Peyer's patch (tissue), 4 donors: ENCODE results near the gene ALDH4A1. TPM values are rescaled to one million over a fixed set of nuclear protein-coding genes. Genes with fewer than 3 reads are reported as not detected.
A peak's percentile ranks its signal among the peaks of the same experiment; 100 is the strongest.

ENCODE experiments used
- DNase-seq, 3 donors: peaks; one replicate each; pipeline ENCODE4 v3.0.0-alpha.2; 2017 to 2019
- H3K27ac ChIP-seq, 4 donors: fragments of 200-600 bp; sonication (generic); one replicate each; pipeline ENCODE4 v1.5.1; 2016 to 2019
- H3K27me3 ChIP-seq, 2 donors: fragments of 200-600 bp; sonication (generic); one replicate each; pipeline ENCODE4 v1.5.1; 2019
- H3K36me3 ChIP-seq, 3 donors: fragments of 200-600 bp; sonication (generic); one replicate each; pipeline ENCODE4 v1.5.1; 2016 to 2019
- H3K4me1 ChIP-seq, 4 donors: fragments of 200-600 bp; sonication (generic); one replicate each; pipeline ENCODE4 v1.5.1; 2016 to 2019
- H3K4me3 ChIP-seq, 4 donors: fragments of 200-600 bp; sonication (generic); 1 replicate in 3 of 4; 2 replicates in 1 of 4; pipeline ENCODE4 v1.5.1; 2016 to 2019; ENCODE audit warnings: mild to moderate bottlenecking in 1 of 4
- H3K9me3 ChIP-seq, 4 donors: fragments of 200-600 bp; sonication (generic); one replicate each; pipeline ENCODE4 v1.5.1; 2016 to 2019; ENCODE audit warnings: mild to moderate bottlenecking in 1 of 4
- CTCF ChIP-seq, 6 experiments: fragments of 450-650 bp in 4 of 6; fragments of 200-600 bp in 2 of 6; sonication (generic) in 1 of 6; IDR thresholded peaks; one replicate each; pipeline ENCODE4 v1.5.1; 2017 to 2019; ENCODE audit warnings: antibody characterized with exemption in 6 of 6, mild to moderate bottlenecking in 3 of 6, moderate library complexity in 1 of 6
- POLR2A ChIP-seq, 2 donors: fragments of 450-650 bp; IDR thresholded peaks; one replicate each; pipeline ENCODE4 v1.5.1; 2017; ENCODE audit warnings: antibody characterized with exemption in 2 of 2, mild to moderate bottlenecking in 2 of 2, moderate library complexity in 2 of 2
- total RNA-seq, 4 donors: library from RNA; depleted of rRNA; stranded (reverse); fragments of >200 nt; gene quantifications; one replicate each; pipeline ENCODE4 v1.1.0, GENCODE V29; 2016

Gene ALDH4A1
- total RNA-seq, 4 donors from 2014 or later = 2.8 to 5.8 (median 4.1) TPM

- H3K4me3 ChIP-seq = no peak overlapping the region
- H3K27me3 ChIP-seq = no peaks in the 10 kb centered on the region
- DNase-seq = peak; percentile 67 to 85 (median 79)
- H3K4me1 ChIP-seq = no peaks in the 10 kb centered on the region
- H3K9me3 ChIP-seq = no peaks in the 10 kb centered on the region
- TF ChIP-seq CTCF (IDR thresholded peaks at IDR 0.05) = peak; percentile 74 to 83 (median 81)
- no peak for TF ChIP-seq POLR2A (IDR thresholded peaks at IDR 0.05)
- H3K36me3 ChIP-seq = no peaks in the 10 kb centered on the region
- no peak overlapping the region for H3K27ac ChIP-seq
Observed at GRCh38 chr1:18883636-18884418, 18.5 kb downstream of the ALDH4A1 start.

GRCh38 chr1:18883079-18883478, 19.3 kb downstream of the ALDH4A1 start:
- Histone ChIP-seq H3K27ac (no peak overlapping the region), H3K36me3 (no peaks in the 10 kb centered on the region), H3K4me1 (no peaks in the 10 kb centered on the region), H3K4me3 (no peak overlapping the region), H3K27me3 (no peaks in the 10 kb centered on the region), H3K9me3 (no peaks in the 10 kb centered on the region)
- DNase-seq = no peak
- TF ChIP-seq POLR2A (IDR thresholded peaks at IDR 0.05) (no peak), CTCF (IDR thresholded peaks at IDR 0.05) (no peak)

- no peaks in the 10 kb centered on the region for H3K27me3 ChIP-seq
- H3K4me1 ChIP-seq = no peaks in the 10 kb centered on the region
- H3K9me3 ChIP-seq = no peaks in the 10 kb centered on the region
- TF ChIP-seq POLR2A (IDR thresholded peaks at IDR 0.05) (no peak), CTCF (IDR thresholded peaks at IDR 0.05) (no peak)
- no peak for DNase-seq
- no peak overlapping the region for H3K4me3 ChIP-seq
- no peak overlapping the region for H3K27ac ChIP-seq
- H3K36me3 ChIP-seq = no peaks in the 10 kb centered on the region
Observed at GRCh38 chr1:18882486-18882885, 19.9 kb downstream of the ALDH4A1 start.

GRCh38 chr1:18881642-18882431, 20.5 kb downstream of the ALDH4A1 start:
- H3K4me1 ChIP-seq = no peaks in the 10 kb centered on the region
- no peaks in the 10 kb centered on the region for H3K36me3 ChIP-seq
- no peak overlapping the region for H3K4me3 ChIP-seq
- no peak overlapping the region for H3K27ac ChIP-seq
- no peaks in the 10 kb centered on the region for H3K9me3 ChIP-seq
- no peak for DNase-seq
- no peaks in the 10 kb centered on the region for H3K27me3 ChIP-seq
- TF ChIP-seq POLR2A (IDR thresholded peaks at IDR 0.05) (no peak), CTCF (IDR thresholded peaks at IDR 0.05) (no peak)

GRCh38 chr1:18881164-18881563, 21.2 kb downstream of the ALDH4A1 start:
- no peaks in the 10 kb centered on the region for H3K27me3 ChIP-seq
- H3K27ac ChIP-seq = no peak overlapping the region
- H3K9me3 ChIP-seq = no peaks in the 10 kb centered on the region

More at GRCh38 chr1:18881164-18881563, 21.2 kb downstream of the ALDH4A1 start:
- DNase-seq = no peak
- Histone ChIP-seq H3K4me3 (no peak overlapping the region), H3K4me1 (no peaks in the 10 kb centered on the region), H3K36me3 (no peaks in the 10 kb centered on the region)
- TF ChIP-seq CTCF (IDR thresholded peaks at IDR 0.05) (no peak), POLR2A (IDR thresholded peaks at IDR 0.05) (no peak)
